T-helper 22 cell (primary cell): Measurements from ENCODE around the gene TSPAN8.
"Not testable (repeated sequence)": the region's sequence is repeated elsewhere in the genome, so short reads cannot be mapped to it uniquely, and the experiment has no call there.

Experiments used
- DNase-seq: peaks from one replicate; pipeline ENCODE4 v3.0.0-alpha.2; 2020; ENCODE audit warnings: low read depth

The TSPAN8 gene

GRCh38 chr12:71164166-71164565 lies 6.4 kb upstream of the TSPAN8 start:
- DNase-seq: no peak

GRCh38 chr12:71162832-71163763 lies 5.3 kb upstream of the TSPAN8 start:
- no peak for DNase-seq

DNA sequence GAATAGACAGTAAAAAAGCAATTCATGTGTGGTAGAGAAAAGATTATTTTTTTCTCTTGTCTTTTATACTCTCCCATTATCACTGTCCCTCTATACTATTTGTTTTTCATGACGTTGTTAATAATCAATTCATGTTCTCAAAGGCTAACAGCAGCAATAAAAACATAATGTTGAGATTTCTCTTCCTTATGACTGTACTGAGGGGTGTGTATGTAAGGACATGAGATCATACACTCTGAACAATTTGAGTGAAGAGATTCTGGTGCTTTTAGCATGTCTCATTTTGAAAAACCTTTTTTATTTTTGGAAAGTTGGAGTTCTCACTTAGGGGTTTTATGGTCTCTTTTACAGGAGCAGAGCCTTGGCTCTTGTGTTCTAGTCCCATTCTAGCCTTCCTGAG lies 3.8 kb upstream of the TSPAN8 start:
- no peak for DNase-seq

DNA sequence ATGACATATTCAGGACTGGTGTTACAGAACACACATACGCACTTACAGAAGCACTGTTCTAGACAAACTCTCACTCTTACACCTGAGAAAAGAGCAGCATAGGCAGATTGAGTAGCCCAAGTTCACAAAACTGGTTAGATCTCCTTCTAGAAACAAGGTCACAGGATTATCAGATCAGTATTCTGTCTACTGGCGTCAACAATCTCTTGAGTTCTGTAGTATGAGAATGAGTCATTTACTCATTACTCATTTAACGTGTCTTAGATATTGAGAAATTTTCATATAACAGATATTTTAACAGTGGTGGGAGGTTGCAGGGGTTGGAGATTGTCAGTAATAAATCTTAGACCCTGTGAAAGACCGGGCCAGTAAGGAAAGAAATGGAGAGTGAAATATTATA lies 2.8 kb upstream of the TSPAN8 start:
- no peak for DNase-seq

DNA sequence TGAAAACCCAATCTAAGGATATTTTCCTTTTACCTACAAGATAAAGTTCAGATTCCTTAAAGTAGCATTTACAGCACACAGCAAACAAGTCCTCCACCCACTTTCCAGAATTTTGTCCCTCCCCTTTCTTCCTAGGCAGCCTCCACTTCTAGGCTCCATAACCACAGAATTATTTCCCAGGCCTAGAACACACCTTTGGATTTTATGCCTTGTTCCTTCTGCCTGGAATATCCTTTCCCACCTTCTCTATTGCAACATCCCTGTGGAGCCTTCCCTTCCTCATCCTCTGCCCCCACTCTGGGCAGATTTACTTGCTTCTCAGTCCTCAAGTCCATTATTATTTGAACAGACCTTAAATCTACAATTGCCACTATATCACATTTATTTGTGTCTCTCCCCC lies 2.1 kb upstream of the TSPAN8 start:
- no peak for DNase-seq

DNA sequence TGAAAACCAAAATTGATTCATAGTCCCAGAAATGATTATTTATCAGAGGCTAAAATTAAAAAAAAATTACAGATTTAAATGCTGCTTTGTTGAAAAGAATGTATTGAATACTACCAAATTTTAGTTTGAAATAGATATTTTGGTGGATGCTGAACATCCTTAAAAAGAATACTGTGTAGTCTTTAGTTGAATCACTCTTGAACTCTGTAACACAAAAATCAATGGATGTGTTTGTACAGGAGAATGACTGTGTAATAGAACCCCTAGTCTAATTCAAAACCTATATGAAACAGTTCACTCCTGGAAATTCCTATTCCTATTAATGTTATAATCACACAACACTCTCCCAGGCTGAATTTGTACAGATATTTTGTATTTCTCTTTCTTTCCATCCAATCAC lies 1.5 kb upstream of the TSPAN8 start:
- DNase-seq: no peak

DNA sequence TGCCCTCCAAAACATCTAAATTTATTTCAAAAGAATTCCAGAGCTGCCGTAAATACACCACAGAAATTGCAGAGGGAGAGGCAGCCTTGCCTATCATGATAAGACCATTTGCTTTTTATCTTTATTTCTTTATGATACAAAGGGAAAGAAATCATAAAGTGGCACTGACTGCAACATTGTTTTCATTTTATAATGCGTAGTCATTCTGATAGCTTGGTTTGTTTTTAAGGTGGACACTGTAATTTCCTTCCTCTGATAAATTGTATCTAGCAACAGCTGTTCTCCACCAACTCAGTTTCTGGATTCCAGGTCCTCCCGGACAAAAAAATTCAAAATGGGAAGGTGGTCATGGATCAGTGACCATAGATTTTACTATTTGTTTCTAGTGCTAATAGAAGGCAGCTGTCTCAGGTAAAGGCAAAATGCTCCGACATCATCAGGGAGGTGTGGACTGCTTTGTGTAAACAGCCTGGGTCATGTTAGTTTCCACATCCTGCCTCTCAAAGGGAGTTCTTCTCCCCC lies 623 bp upstream of the TSPAN8 start:
- DNase-seq: no peak

DNA sequence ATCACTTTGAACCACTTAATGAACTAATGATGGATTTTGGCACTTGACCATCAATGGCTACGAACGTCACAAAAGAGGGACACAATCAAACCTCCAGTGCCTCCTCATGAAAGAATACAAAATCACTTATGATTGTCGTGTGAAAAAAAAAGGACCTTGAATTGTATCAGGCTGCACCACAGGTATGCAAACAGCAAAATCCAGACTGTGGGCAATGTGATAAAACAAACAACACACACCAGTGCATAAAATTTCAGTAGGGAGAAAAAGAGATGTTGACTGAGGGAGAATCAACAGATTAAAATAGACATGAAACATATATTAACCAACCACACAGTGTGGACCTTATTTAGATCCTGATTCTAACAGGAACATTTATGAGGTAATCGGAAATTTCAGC lies 2.6 kb downstream of the TSPAN8 start:
- no peak for DNase-seq

DNA sequence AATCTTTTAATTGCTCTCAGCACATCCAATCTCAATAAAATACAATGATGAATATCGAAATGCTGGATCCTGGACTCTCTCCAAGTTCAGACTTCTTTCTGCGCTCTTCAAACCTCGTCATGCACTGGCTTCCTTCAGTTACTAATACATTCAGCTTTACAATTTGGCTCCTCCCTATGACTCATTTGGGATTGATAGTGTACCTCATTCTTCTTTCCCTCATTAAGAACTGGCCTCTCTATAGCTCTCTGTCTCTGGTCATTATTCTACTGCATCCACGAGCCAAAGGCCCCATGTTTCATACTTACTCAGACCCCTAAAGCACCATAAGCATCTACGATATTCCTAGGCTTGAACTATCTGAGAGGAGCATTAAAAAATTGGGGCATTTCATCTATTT lies 4.9 kb downstream of the TSPAN8 start:
- no peak for DNase-seq

GRCh38 chr12:71150041-71150440 lies 7.8 kb downstream of the TSPAN8 start:
- not testable (repeated sequence) for DNase-seq

GRCh38 chr12:71144682-71145081 lies 13.1 kb downstream of the TSPAN8 start:
- no peak for DNase-seq

GRCh38 chr12:71142956-71143355 lies 14.8 kb downstream of the TSPAN8 start:
- no peak for DNase-seq

DNA sequence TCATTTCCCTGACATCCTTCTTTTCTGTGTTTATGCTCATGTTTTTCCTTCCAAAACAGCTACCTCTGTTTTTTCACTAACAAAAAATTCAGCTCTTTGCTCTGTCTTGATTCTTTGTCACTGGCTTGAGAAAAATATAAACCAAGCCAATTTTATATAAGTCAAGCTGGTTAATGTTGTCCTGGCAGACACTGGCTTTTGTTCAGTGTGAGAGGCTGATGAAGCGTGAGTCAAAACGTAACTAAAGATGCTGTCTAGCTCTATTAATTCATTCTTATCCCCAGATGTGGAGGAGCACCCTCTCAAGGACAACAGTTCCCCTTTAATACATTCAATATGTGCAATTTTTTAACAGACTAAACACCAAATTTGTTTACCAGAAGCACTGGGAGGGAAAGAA lies 15.8 kb downstream of the TSPAN8 start:
- no peak for DNase-seq

- no peak for DNase-seq
Measured at GRCh38 chr12:71141378-71141926, 16.3 kb downstream of the TSPAN8 start.

DNA sequence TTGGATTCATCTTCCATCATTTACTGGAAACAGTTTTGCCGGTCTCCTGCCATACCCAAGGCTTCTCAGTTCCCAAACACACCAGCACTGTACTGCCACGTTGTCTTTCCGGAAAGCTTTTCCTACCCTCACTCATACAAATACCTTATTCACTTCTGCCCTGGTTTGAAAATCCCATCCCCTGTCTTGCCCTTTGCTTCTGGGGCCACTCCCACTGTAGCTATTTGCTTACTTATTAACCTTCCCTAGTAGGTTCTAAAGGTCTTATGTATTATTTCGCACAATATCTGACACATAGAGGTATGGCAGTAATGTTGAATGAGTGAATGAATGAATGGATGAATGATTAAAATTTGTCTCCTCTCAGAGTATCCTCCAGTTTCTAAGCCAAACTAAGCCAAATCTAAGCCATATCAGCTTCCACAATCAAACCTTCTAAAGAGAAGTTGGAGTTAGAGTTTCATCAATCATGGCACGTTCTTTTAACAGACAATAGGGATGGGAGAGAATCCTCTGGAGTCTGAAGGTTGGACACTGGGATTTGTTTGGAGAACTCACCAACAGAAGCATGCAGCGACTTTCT lies 18.6 kb downstream of the TSPAN8 start:
- DNase-seq: no peak

GRCh38 chr12:71138011-71138410 lies 19.8 kb downstream of the TSPAN8 start:
- DNase-seq: no peak

DNA sequence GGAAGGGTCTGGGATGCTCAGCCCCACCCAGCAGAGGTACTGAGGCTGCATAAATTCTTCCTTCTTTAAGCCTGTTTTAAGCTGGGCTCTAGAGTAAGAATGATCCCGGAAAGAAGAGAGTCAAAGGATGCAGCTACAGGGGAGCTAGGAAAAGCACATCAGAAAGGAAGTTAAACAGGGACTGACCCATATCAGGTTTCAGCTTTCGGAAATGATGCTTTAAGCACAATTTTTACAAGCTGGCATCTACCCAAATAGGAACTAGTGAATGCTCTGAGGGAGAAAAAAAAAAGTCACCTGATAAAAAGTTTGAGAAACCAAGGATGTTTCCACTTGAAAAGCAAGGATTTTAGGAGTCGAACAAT lies 22.0 kb downstream of the TSPAN8 start:
- DNase-seq: no peak

- no peak for DNase-seq
Measured at GRCh38 chr12:71135077-71135811, 22.6 kb downstream of the TSPAN8 start.

DNA sequence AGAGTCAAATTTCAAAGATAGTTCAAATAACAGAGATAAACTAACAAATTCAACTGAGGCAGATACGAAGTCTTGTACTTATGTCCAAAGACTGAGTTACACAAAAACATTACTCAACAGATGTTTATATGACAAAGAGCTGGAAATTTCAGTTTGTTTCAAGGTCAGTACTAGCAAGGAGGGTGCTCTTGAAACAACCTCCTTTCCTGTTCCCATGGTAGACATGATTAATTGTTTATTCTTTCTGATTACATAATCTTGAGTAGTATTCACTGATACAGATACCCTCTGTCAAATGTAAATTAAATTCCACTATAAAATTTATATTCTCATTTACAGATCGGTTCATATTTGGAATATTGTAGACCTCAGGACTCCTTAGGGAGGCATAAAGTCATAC lies 23.4 kb downstream of the TSPAN8 start:
- no peak for DNase-seq

- no peak for DNase-seq
Measured at GRCh38 chr12:71130521-71131069, 27.2 kb downstream of the TSPAN8 start.

- DNase-seq: no peak
Measured at GRCh38 chr12:71129364-71129763, 28.4 kb downstream of the TSPAN8 start.

DNA sequence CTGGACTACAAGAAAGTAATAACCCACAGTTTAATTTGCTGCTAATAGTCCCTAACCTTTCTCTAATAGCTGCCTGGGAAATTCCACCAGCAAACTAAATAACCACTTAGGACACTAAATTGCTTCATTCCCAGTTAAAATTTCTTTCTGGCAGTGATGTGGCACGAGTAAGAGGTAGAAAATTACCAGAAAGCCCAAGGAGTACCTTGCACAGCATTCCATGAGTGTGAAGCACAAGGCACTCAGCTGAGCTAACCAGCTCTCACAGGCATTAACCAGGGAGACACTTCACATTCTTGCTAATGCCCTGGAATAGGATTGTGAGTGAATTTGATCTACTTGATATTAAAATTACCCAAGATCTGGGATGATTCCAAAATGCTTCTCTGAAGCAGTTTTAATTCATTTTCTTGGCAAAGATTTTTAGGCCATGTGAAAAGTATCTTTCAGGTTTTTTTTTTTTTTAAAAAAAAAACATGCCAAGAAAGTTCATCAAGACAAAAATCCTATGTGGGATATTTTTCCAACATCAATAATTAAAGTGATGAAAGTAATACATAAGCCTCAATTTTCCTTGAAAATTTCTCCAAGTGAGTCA lies 29.5 kb downstream of the TSPAN8 start:
- DNase-seq: no peak
